Effector memory CD4-positive, alpha-beta T cell (primary cell): ENCODE results near the gene SMARCD1.

Experiments
- DNase-seq, 3 donors: peaks; one replicate each; pipeline ENCODE4 v3.0.0-alpha.2; 2020
- H3K27ac ChIP-seq: 2 replicates; pipeline ENCODE4 v1.7.0; 2013; ENCODE audit warnings: mild to moderate bottlenecking, low read length, moderate library complexity; ENCODE audit not compliant: insufficient read depth, poor library complexity, severe bottlenecking
- H3K27me3 ChIP-seq: replicated peaks from 2 replicates; pipeline ENCODE4 v1.7.0; 2013; ENCODE audit warnings: mild to moderate bottlenecking, low read length; ENCODE audit not compliant: insufficient read depth, control insufficient read depth, poor library complexity, severe bottlenecking
- H3K36me3 ChIP-seq: 2 replicates; pipeline ENCODE4 v1.7.0; 2013; ENCODE audit warnings: mild to moderate bottlenecking, low read length, moderate library complexity; ENCODE audit not compliant: control insufficient read depth, insufficient read depth
- H3K4me1 ChIP-seq: 2 replicates; pipeline ENCODE4 v1.7.0; 2013; ENCODE audit warnings: low read length, mild to moderate bottlenecking; ENCODE audit not compliant: control insufficient read depth, insufficient read depth, poor library complexity, severe bottlenecking
- H3K4me3 ChIP-seq: 2 replicates; pipeline ENCODE4 v1.7.0; 2013; ENCODE audit warnings: low read length, low read depth, mild to moderate bottlenecking; ENCODE audit not compliant: insufficient read depth, poor library complexity, severe bottlenecking
- H3K9me3 ChIP-seq: 2 replicates; pipeline ENCODE4 v1.7.0; 2013; ENCODE audit warnings: mild to moderate bottlenecking, low read length, moderate library complexity; ENCODE audit not compliant: control insufficient read depth

SMARCD1 gene

DNA sequence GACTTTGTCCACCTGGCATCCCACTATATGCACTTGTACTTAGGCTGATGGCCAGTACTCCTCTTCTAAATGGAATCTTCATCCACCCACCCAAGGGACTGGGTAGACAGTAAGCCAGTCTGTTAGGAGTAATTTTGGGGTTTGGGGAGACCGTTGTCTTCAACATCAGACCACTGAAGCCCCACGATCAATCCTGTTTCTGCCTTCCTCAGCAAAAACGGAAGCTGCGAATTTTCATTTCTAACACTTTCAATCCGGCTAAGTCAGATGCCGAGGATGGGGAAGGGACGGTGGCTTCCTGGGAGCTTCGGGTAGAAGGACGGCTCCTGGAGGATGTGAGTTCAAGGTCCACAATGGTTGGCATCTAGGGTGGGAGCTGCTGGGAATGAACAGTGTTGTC lies 2.0 kb downstream of the SMARCD1 start:
- no peak overlapping the region for H3K27ac ChIP-seq
- H3K4me1 ChIP-seq: peaks cover 7% of the 10 kb centered on the region
- no peaks in the 10 kb centered on the region for H3K9me3 ChIP-seq
- no peak for DNase-seq
- no peaks in the 10 kb centered on the region for H3K27me3 ChIP-seq
- no peak overlapping the region for H3K4me3 ChIP-seq
- H3K36me3 ChIP-seq: peaks cover 38% of the 10 kb centered on the region

DNA sequence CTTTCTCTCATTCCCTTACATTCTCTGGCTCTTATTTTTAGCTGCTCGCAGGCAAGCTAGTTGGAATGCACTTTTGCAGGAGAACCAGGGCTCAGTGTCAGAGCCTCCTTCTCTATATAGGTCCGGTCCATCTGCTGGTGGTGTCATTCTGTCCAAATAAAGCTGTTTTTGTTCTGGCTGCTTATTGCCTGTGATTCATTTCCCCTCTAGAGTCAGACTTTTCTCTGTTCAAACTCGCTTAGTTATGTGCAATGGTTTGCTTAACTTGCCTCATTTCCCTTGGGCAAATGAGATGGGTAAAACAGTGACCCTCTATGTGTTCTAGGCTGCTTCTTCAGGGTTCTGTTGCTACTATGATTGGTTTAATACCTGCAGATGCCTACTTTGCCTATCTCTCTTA lies 2.9 kb downstream of the SMARCD1 start:
- DNase-seq: no peak
- no peak overlapping the region for H3K27ac ChIP-seq
- peaks cover 44% of the 10 kb centered on the region for H3K36me3 ChIP-seq
- no peaks in the 10 kb centered on the region for H3K27me3 ChIP-seq
- H3K4me1 ChIP-seq: peaks cover 7% of the 10 kb centered on the region
- no peak overlapping the region for H3K4me3 ChIP-seq
- H3K9me3 ChIP-seq: no peaks in the 10 kb centered on the region

DNA sequence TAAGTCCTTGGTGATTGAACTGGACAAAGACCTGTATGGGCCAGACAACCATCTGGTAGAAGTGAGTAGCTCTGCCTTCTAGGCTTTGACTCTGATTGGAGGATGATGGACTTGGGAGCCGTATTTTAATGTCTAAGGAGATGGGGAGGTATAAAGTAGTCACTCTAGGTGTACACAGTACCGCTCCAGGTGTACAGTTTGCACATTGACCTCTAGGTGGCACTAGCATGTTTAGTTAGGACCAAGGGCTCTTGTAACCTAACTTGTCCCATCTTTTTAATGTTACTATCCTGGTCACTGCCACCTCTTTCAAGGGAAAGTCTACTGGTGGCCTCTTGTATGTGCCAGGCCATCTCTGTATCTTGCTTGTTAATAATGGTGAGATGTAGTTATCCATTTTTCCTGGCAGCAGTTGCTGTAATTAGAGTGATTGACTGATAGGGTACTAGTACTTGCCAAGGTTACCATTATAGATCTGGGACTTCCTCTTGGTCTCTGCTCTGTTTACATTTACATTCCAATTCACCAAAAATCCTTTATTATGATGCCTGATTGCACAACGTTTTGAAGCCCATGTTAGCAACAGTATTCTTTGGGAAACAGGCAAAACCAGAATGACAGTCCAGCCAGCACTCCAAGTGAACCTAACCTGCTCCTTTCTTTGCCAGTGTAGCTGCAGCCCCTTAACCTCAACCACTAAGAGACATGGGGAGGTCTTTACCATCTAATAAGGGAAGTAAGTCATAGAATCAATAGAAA lies 3.6 kb downstream of the SMARCD1 start:
- no peaks in the 10 kb centered on the region for H3K9me3 ChIP-seq
- no peaks in the 10 kb centered on the region for H3K27me3 ChIP-seq
- H3K36me3 ChIP-seq: peaks cover 50% of the 10 kb centered on the region
- peak in 2 of 3 donors; percentile 35 to 36 for DNase-seq
- no peak overlapping the region for H3K27ac ChIP-seq
- no peak overlapping the region for H3K4me3 ChIP-seq
- H3K4me1 ChIP-seq: peaks cover 7% of the 10 kb centered on the region

DNA sequence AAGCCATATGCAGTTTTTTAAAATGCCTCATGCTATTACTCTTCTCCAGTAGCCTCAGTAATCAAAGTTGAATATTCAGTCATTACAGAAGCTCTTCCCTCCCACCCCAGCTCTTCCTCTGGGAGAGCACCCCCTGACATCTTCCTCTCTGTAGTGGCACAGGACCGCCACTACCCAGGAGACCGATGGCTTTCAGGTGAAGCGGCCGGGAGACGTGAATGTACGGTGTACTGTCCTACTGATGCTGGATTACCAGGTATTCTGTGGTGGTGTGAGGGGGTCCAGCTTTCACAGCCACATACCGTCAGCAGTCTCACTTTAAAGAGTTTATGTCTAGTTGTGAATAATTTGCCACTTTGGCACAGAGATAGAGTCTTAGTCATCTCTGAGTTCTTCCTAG lies 4.6 kb downstream of the SMARCD1 start:
- H3K9me3 ChIP-seq: no peaks in the 10 kb centered on the region
- H3K36me3 ChIP-seq: peaks cover 58% of the 10 kb centered on the region
- no peak for DNase-seq
- H3K27ac ChIP-seq: no peak overlapping the region
- peaks cover 7% of the 10 kb centered on the region for H3K4me1 ChIP-seq
- no peaks in the 10 kb centered on the region for H3K27me3 ChIP-seq
- no peak overlapping the region for H3K4me3 ChIP-seq

DNA sequence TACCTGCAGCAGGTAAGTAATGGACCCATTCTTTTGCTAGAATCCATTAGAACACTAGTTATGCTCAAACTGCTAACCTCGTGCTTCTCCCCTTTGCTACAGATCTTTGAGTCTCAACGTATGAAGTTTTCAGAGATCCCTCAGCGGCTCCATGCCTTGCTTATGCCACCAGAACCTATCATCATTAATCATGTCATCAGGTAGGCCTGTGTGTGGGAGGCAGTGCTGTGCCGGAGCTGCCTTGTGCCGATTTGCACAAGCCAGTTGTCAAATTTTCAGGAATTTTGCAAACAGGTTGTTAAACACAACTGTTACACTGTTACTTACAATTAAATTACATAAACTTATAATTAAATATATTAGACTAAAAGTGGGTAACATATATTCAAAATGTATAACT lies 5.2 kb downstream of the SMARCD1 start:
- Histone ChIP-seq H3K27ac (no peak overlapping the region), H3K36me3 (peaks cover 65% of the 10 kb centered on the region), H3K9me3 (no peaks in the 10 kb centered on the region), H3K27me3 (no peaks in the 10 kb centered on the region), H3K4me1 (peaks cover 7% of the 10 kb centered on the region), H3K4me3 (no peak overlapping the region)
- no peak for DNase-seq

DNA sequence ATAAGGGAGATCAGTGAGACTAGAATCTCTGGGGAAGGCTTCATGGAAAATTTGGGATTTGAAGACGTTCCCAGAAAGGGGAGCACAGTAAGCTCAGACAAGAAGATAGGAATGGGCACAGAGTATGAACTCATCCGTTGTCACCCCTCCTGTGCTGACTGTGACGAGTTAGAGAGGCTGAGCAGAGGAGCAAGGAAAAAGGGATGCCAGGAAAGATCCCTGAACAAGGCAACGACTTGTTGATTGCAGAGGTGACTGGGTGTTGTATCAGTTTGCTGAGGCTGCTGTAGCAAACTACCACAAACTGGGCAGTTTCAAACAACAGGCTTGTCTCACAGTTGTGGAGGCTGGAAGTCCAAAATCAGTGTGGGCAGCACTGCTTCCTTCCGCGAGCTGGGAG lies 12.8 kb downstream of the SMARCD1 start:
- H3K4me1 ChIP-seq: no peaks in the 10 kb centered on the region
- H3K36me3 ChIP-seq: peaks cover 64% of the 10 kb centered on the region
- H3K4me3 ChIP-seq: no peak overlapping the region
- H3K27ac ChIP-seq: no peak overlapping the region
- DNase-seq: no peak
- H3K27me3 ChIP-seq: no peaks in the 10 kb centered on the region
- no peaks in the 10 kb centered on the region for H3K9me3 ChIP-seq

DNA sequence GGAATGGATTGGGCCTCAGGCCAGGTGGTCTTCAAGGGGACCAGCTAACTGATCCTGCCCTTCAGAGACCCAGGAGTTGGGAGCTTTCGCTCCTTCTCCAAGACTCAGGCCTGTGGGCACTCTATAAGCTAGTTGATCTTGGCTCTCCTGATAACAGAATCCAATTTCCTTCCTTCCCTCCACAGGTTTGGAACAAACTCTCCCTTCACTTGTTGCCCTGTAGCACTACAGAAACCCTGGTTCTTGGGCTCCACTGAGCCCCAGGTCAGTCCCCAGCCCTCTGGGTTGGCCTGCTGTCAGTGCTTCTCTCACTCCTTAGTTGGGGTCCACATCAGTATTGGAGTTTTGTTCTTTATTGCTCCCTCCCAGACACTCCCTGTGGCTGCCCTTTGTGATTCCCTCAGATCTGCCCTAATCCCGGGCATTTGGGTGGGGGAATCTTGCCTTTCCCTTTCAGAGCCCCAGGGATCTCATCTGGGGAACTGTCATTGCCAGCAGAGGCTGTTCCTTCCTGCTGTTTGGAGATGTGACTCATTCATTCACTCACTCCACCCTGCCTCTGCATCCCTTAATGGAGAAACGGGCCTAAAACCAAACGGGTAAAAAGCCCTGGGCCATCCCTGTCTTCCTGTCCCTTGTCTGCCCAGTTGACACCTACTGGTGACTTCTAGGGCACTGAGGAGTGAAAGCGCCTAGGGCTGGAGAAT lies 14.3 kb downstream of the SMARCD1 start:
- Histone ChIP-seq H3K36me3 (peaks cover 52% of the 10 kb centered on the region), H3K4me1 (no peaks in the 10 kb centered on the region), H3K9me3 (no peaks in the 10 kb centered on the region), H3K27ac (no peak overlapping the region), H3K4me3 (no peak overlapping the region), H3K27me3 (no peaks in the 10 kb centered on the region)
- DNase-seq: no peak

DNA sequence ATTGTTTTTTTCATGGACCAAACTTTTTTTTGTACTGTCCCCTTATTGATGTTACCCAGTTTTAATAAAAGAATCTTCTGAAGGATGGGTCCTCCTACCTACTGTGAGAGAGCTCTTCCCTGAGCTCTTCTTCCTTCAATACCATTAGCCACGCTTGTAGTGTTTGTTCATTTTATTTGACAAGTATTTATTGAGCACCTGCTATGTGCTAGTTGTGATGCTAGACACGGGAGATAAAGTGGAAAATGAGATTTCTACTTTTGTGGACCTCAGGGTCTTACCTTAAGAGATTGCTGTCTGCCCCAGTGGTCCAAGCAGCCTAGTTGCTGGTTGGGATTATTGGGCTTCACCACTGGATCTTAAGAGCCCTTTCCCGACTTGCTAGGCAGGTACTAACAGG lies 15.4 kb downstream of the SMARCD1 start:
- H3K9me3 ChIP-seq: no peaks in the 10 kb centered on the region
- peaks cover 41% of the 10 kb centered on the region for H3K36me3 ChIP-seq
- no peak overlapping the region for H3K4me3 ChIP-seq
- no peaks in the 10 kb centered on the region for H3K27me3 ChIP-seq
- no peaks in the 10 kb centered on the region for H3K4me1 ChIP-seq
- DNase-seq: no peak
- H3K27ac ChIP-seq: no peak overlapping the region

DNA sequence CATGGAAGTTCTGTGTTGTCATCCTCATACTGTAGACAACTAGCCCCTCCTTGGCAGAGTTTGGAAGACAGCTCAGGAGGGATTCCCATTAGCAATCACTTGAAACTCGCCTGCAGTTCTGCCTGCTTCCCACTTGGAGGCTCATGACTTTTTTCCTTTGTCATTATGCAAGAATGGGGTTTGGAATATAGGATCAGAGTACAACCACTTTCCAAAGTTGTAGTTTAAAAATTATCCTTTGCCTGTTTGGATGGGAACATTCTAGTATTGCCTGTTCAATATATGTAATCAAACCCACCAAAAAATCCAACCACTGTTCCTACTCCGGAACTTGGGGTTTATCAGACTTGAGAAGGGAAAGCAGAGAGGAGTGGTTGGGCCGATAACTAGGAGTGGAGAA lies 16.5 kb downstream of the SMARCD1 start:
- no peak for DNase-seq
- Histone ChIP-seq H3K9me3 (no peaks in the 10 kb centered on the region), H3K4me1 (no peaks in the 10 kb centered on the region), H3K27ac (no peak overlapping the region), H3K36me3 (peaks cover 30% of the 10 kb centered on the region), H3K27me3 (no peaks in the 10 kb centered on the region), H3K4me3 (no peak overlapping the region)

DNA sequence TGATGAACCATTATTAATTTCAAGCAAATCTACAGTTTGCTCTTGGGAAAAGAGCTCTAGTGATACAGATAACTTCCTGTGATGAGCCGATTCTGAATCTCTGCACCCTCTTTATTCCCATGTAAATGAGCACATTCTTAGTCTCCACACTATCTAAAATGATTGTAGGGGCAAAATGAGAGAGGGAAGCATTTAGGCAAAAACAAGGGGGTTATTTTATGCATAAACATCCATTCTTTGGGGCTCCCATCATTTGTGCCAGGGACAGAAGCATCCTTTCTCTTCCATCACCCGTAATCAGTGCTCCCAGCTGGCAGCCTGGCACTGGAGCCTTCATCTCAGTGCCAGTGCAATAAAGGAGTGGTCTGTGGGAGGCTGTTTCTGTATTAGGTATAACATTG lies 17.0 kb downstream of the SMARCD1 start:
- H3K27me3 ChIP-seq: no peaks in the 10 kb centered on the region
- no peak overlapping the region for H3K4me3 ChIP-seq
- H3K4me1 ChIP-seq: no peaks in the 10 kb centered on the region
- no peak for DNase-seq
- peaks cover 25% of the 10 kb centered on the region for H3K36me3 ChIP-seq
- no peaks in the 10 kb centered on the region for H3K9me3 ChIP-seq
- H3K27ac ChIP-seq: no peak overlapping the region
